GM18505 (cell line): ENCODE data around the gene UBC.
"Not testable (repeated sequence)": the region's sequence is repeated elsewhere in the genome, so short reads cannot be mapped to it uniquely, and the experiment has no call there.

ENCODE experiments used
- ATAC-seq: cut with Tn5 transposase; IDR thresholded peaks from one replicate; pipeline ENCODE4 v1.9.1; 2021; ENCODE audit not compliant: unreplicated experiment
- POLR2A ChIP-seq: IDR thresholded peaks from 4 replicates; pipeline ENCODE4 v1.6.1; 2011; ENCODE audit warnings: borderline replicate concordance; ENCODE audit not compliant: insufficient read depth, insufficient read length; ENCODE audit errors: extremely low read depth

UBC gene

DNA sequence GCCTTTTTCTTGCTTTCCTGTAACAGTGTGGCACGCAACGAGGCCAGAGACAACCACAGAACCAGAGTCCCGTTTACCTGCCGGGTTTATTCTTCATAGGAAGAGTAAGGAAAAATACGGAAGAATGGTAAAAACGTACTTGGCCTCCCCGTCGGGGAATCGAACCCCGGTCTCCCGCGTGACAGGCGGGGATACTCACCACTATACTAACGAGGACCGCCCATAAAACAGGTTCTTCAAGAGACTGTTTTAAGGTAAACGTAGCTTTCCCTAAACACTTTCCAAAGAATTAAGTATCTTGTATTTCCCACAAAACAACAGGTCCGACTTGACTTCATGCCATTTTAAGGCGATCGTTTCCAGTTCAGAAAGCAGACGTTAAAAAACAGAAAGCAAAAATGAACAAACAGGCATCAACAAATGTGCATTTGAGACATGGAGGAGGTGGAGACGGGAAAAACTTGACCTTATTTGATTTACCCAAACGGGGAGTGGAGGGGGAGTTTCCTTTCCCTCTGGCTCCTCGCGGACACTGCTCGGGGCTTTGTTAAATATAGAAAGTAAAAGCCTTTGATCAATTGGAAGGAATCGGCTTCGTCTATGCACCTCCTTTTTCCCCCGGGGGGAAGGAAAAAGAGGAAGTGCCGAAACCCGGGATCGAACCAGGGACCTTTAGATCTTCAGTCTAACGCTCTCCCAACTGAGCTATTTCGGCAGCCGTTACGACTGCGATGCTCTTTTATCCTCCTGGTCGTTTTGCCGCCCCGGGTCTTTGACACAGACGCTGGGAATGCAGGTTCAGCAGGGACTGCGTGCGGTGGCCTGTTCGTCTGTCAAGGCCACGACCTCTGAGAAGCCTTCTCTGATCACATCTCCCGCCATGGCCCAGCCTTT lies 13.0 kb upstream of the UBC start:
- no peak for TF ChIP-seq POLR2A

DNA sequence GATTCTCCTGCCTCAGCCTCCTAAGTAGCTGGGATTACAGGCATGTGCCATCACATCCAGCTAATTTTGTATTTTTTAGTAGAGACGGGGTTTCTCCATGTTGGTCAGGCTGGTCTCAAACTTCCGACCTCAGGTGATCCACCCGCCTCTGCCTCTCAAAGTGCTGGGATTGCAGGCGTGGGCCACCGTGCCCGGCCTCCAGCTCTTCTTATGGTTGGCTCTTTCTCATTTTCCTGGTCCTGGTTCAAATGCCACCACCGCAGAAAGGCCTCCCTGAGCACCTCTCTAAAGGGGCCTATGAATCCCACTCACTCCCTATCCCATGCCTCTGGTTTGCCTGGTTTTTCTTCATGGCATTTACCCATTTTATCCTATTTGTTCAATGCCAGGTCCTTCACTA lies 11.3 kb upstream of the UBC start:
- not testable (repeated sequence) for ATAC-seq

More for the DNA sequence above, 13.0 kb upstream of the UBC start:
- peak; percentile 75 for ATAC-seq

DNA sequence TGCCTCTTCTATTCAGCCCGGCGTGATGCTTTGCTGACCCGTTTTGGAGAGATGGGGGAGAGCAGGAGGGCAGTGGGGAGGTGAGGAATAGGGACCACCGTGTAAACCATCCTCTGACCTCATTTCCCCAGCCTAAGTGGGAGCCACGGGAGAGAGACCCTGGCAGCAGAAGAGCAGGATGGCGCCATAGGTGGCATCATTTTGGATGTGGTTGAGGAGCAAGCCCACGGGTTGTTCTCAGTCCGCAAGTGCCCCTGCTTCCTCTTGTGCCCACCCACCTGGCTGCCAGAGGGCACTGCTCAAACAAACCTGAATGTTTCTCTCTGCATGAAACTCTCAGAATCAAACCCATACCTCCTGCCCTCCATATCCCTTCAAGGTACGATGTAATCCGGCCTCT lies 10.7 kb upstream of the UBC start:
- ATAC-seq, result no peak
- TF ChIP-seq POLR2A, result no peak

DNA sequence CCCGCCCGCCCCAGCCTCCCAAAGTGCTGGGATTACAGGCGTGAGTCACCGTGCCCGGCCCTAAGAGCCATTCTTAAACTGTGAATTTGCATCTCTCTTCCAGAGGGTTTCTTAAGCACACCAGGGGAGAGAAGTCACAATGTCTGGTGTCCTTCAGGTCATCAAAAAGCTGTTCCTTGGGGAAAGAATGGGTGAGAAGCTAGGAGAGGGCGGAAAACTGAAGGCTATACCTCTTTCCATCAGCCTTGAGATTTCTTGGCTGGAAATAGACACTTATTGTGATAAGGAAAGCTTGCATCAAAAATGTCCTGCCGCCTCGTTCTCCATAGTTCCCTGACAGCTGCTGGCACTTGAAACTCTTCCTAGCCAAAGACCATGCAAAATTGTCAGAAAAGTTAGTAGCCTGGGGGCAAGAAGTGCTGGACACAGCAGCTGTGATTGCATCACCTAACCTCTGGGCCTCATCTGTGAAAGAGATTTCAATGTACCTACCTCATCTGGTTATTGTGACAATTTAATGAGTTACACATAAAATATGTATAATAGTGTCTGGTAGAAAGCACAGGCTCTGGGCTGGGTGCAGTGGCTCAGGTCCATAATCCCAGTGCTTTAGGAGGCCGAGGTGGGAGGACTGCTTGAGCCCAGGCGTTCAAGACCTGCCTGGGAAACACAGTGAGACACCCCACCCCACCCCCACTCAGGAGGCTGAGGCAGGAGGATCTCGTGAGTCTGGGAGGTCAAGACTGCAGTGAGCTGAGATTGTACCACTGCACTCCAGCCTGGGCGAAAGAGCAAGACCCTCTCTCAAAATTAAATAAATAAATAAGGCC lies 9.7 kb upstream of the UBC start:
- ATAC-seq, result no peak
- TF ChIP-seq POLR2A, result no peak

DNA sequence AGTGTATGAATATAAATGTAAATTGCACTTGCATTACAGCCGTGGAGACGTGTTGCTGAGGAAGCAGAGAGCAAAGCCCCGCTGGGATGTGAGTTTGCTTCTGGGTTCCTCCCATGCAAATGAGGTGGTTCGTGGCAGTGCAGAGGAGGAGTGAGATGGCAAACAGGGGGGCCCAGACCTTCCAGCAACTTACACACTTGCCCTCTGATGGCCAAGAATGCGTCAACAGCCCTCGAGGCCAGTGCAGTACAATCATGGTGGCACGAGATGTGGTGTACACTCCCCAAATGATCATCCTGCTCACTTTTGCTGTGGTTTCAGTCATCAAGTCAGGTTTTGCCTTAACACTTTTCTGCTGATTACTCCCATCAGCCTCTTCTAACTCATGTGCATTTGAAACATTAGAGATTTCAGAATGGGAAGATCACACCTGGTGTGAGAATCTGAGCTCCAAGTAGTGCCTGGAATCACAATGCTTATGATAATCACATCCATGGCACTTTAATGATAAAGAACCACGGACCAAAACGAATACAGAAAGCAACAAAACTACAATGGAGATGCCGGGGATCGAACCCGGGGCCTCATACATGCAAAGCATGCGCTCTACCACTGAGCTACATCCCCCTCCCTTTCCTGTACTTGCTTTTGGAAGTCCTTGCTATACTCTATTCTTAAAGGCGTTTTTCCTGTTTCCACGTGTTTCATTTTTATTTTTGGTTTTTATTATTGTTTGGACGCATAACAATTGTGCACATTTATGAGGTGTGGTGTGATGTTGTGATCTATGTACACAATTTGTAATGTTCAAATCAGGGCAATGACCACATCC lies 7.0 kb upstream of the UBC start:
- peak; percentile 82 for TF ChIP-seq POLR2A
- peak; percentile 34 for ATAC-seq

DNA sequence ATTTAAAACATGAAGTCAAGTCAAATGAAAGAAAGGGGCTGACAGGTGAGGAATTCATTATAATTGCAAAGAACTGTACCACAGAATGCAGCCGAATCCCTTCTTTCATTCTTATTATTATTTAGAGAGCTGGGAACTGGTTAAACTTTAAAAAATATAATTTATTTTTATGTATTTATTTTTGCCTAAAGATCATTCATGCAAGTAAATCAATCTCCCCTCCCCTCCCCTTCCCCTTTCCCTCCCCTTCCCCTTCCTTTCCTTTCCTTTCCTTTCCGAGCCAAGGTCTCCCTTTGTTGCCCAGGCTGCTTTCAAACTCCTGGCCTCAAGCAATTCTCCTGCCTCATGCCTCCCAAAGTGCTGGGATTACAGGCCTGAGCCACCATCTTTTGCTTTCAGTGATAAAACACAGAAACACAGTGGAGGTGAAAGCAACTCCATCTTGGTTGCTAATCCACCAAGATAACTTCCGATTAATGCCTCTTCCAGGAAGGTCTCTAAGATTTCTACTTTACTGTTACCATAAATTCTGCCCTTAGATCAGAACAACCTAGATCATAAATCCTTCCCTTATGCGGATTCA lies 6.0 kb upstream of the UBC start:
- TF ChIP-seq POLR2A, result no peak
- ATAC-seq, result no peak

DNA sequence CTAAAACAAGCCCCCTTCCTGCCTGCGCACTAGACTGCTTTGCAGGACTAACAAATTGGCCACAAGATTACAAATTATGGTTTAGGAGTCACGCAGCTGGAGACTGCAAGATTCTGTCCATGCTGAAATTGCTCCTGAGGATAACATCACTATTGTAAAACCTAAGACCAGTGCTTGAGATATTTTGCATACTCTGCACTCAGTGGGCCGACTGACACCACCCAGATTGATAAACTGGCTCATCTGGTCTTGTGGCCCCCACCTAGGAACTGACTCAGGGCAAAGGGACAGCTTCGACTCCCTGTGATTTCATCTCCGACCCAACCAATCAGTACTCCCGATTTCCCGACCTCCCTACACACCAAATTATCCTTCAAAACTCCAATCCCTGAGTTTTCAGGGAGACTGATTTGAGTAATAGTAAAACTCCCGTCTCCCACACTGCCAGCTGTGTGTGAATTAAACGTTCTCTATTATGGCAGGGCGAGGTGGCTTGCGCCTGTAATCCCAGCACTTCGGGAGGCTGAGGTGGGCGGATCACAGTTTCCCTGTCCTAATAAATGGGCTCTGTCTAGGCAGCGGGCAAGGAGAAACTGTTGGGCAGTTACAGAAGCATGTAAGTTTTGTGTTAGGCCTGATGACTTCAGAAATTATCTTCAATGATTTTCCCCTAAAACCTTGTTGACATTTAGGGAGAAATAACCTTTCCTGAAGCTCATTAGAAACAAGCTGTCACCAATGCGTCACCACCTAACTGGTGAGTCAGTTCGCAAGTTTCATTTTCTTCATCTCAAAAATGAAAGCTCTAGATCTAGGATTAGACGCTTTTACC lies 5.3 kb upstream of the UBC start:
- no peak for ATAC-seq
- peak; percentile 21 for TF ChIP-seq POLR2A

DNA sequence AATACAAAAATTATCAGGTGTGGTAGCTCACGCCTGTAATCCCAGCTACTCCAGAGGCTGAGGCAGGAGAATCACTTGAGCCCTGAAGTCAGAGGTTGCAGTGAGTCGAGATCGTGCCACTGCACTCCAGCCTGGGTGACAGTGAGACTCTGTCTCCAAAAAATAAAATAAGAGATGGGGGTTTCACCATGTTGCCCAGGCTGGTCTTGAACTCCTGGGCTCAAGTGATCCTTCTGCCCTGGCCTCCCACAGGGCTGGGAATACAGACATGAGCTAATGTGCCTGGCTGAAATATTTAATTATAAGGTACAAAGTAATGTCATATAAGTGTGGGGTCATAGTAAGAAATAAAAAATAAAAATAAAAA lies 4.2 kb upstream of the UBC start:
- not testable (repeated sequence) for ATAC-seq

DNA sequence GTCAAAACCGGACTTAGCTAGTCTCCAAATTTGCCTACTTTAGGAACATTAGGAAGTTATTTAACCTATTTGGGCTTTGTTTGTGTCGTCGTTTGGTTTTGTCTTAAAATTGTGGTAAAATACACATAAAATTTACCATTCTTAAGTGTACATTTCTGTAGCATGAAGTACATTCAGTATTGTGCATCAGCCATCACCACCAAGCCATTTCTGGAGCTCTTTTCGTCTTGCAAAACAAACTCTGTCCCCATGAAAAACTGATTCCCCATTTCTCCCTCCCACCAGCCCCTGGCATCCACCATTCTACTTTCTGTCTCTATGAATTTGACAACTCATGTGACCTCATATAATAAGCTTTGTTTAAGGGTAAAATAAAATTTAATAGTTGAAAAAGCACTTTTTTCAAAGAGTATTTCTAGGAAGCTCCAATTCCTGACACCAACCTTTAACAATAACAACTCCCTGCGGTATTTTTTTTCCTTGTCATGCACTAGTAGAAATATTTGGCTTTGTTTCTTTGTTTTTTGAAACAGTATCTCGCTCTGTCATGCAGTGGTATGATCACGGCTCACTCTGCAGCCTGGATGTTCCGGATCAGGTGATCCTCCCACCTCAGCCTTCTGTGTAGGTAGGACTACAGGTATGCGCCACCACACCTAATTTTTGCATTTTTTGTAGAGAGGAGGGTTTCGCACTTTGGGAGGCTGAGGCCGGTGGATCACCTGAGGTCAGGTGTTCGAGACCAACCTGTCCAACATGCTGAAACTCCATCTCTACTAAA lies 3.6 kb upstream of the UBC start:
- no peak for ATAC-seq
- TF ChIP-seq POLR2A, result no peak

DNA sequence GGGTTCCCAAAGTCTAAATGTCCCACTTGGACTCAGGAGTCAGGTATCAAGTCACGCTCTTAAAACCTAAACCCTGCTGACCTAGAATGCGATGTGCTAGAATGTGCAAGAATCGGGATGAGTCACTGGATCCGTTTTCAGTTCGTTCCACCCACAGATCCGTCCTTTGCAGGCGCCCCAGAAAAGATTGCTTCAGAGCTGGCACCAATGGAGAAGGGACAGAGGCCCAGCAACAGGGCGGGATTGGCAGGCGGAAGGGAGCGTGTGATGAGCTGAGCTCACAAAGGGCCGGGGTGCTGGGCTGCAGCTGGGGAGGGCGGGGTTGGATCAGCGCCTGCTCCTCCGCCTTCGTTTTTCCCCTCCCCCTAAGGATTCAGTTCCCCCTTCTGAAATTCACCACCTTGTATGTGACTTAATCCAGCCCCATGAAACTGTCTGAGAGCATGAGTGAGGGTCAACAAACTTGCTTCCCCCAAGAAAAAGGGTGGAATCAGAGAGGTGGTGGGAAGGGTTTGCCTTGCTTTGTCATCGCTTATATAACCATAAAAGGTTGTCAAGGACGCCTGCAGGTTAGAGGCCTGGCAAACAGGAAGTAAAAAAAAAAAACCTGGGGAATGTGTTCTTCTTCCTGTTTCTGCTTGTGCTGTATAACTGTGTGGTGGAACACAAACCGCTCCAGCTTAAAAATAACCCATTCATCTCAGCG lies 2.8 kb upstream of the UBC start:
- peak; percentile 57 for ATAC-seq
- peak; percentile 63 for TF ChIP-seq POLR2A
